Measurements from ENCODE around the gene PNPLA6.

Gene PNPLA6

GRCh38 chr19:7602935-7603497 lies 67.5 kb downstream of the PNPLA6 start:
- DNase-seq = no peak

- no peak for DNase-seq
These were observed 68.4 kb downstream of the PNPLA6 start for GRCh38 chr19:7603919-7604318.

- DNase-seq = no peak
These were observed 70.1 kb downstream of the PNPLA6 start for GRCh38 chr19:7605490-7606222.

GRCh38 chr19:7606289-7606688 lies 70.8 kb downstream of the PNPLA6 start:
- no peak for DNase-seq

GRCh38 chr19:7607212-7607873 lies 71.8 kb downstream of the PNPLA6 start:
- DNase-seq = no peak

- DNase-seq = no peak
These were observed 72.5 kb downstream of the PNPLA6 start for GRCh38 chr19:7607874-7608560.

- DNase-seq = no peak
These were observed 75.1 kb downstream of the PNPLA6 start for GRCh38 chr19:7610491-7611240.
